CD14-positive monocyte (primary cell): Measurements from ENCODE around the gene LRCH1. TPM values are rescaled to one million over a fixed set of nuclear protein-coding genes. Genes with fewer than 3 reads are reported as not detected.

ENCODE experiments used
- DNase-seq, 3 donors: peaks; one replicate each; pipeline ENCODE4 v3.0.0-alpha.2; 2011 to 2022
- H2AFZ ChIP-seq: 2 replicates; pipeline ENCODE4 v1.6.0; 2012; ENCODE audit warnings: mild to moderate bottlenecking, low read depth, low read length, inconsistent platforms; ENCODE audit not compliant: insufficient read depth, poor library complexity, severe bottlenecking
- H3K27ac ChIP-seq, 2 donors: 1 replicate in 1 of 2; 2 replicates in 1 of 2; pipeline ENCODE4 v1.5.1; 2012 to 2013; ENCODE audit warnings: low read length in 2 of 2, control low read depth in 1 of 2, inconsistent platforms in 1 of 2, low read depth in 1 of 2, mild to moderate bottlenecking in 1 of 2
- H3K27me3 ChIP-seq, 2 donors: one replicate each; pipeline versions ENCODE4 v1.6.0 to v1.6.1; 2011 to 2013; ENCODE audit warnings: low read length in 2 of 2; ENCODE audit not compliant: control insufficient read depth in 2 of 2, insufficient read depth in 2 of 2
- H3K36me3 ChIP-seq, 2 donors: replicated peaks in 1 of 2; 1 replicate in 1 of 2; 2 replicates in 1 of 2; pipeline versions ENCODE4 v1.5.1 to v1.6.1; 2012 to 2013; ENCODE audit warnings: low read length in 2 of 2, control low read depth in 1 of 2, inconsistent platforms in 1 of 2, mild to moderate bottlenecking in 1 of 2; ENCODE audit not compliant: insufficient read depth in 2 of 2, control insufficient read depth in 1 of 2
- H3K4me1 ChIP-seq, 2 donors: 1 replicate in 1 of 2; 2 replicates in 1 of 2; pipeline versions ENCODE4 v1.5.1 to v1.6.1; 2012 to 2013; ENCODE audit warnings: low read length in 2 of 2, control low read depth in 1 of 2, inconsistent platforms in 1 of 2, mild to moderate bottlenecking in 1 of 2, moderate library complexity in 1 of 2; ENCODE audit not compliant: insufficient read depth in 2 of 2, control insufficient read depth in 1 of 2
- H3K4me2 ChIP-seq: replicated peaks from 2 replicates; pipeline ENCODE3; 2012; ENCODE audit warnings: low read length, moderate library complexity, mild to moderate bottlenecking; ENCODE audit not compliant: poor library complexity, severe bottlenecking; ENCODE audit errors: extremely low read depth
- H3K4me3 ChIP-seq, 3 experiments: fragments of 200-600 bp in 1 of 3; sonication (generic) in 1 of 3; replicated peaks in 1 of 3; 1 replicate in 2 of 3; 2 replicates in 1 of 3; pipeline ENCODE4 v1.5.1; 2011 to 2013; ENCODE audit warnings: low read length in 3 of 3, mild to moderate bottlenecking in 3 of 3, control low read depth in 2 of 3, low read depth in 2 of 3, inconsistent platforms in 1 of 3, moderate library complexity in 1 of 3
- H3K79me2 ChIP-seq: 2 replicates; pipeline ENCODE4 v1.6.0; 2012; ENCODE audit warnings: mild to moderate bottlenecking, control low read depth, inconsistent platforms, low read length, moderate library complexity; ENCODE audit not compliant: insufficient read depth
- H3K9ac ChIP-seq: 2 replicates; pipeline ENCODE4 v1.6.0; 2017; ENCODE audit warnings: low read length, mild to moderate bottlenecking; ENCODE audit not compliant: insufficient read depth, poor library complexity, severe bottlenecking
- H3K9me3 ChIP-seq, 2 donors: replicated peaks in 1 of 2; 1 replicate in 1 of 2; 2 replicates in 1 of 2; pipeline versions ENCODE4 v1.5.1 to v1.6.1; 2012 to 2013; ENCODE audit warnings: low read length in 2 of 2, control low read depth in 1 of 2; ENCODE audit not compliant: control insufficient read depth in 1 of 2, insufficient read depth in 1 of 2
- H4K20me1 ChIP-seq: 2 replicates; pipeline ENCODE4 v1.6.0; 2012; ENCODE audit warnings: mild to moderate bottlenecking, low read length, control low read depth, moderate library complexity; ENCODE audit not compliant: insufficient read depth
- H3K27ac Mint-ChIP-seq, 7 donors: one replicate each; pipeline ENCODE4 v1.8.0; 2020; ENCODE audit warnings: mild to moderate bottlenecking in 7 of 7, mixed read lengths in 7 of 7, moderate library complexity in 6 of 7, inconsistent platforms in 2 of 7
- H3K27me3 Mint-ChIP-seq, 3 donors: one replicate each; pipeline ENCODE4 v1.8.0; 2021 to 2022; ENCODE audit warnings: low read depth in 3 of 3, mild to moderate bottlenecking in 3 of 3, mixed read lengths in 3 of 3, moderate library complexity in 3 of 3, inconsistent platforms in 1 of 3
- H3K36me3 Mint-ChIP-seq, 2 donors: one replicate each; pipeline ENCODE4 v1.8.0; 2020; ENCODE audit warnings: mixed read lengths in 2 of 2, inconsistent platforms in 1 of 2, mild to moderate bottlenecking in 1 of 2
- H3K4me1 Mint-ChIP-seq: one replicate; pipeline ENCODE4 v1.8.0; 2020; ENCODE audit warnings: mild to moderate bottlenecking, mixed read lengths
- H3K4me3 Mint-ChIP-seq, 2 donors: one replicate each; pipeline ENCODE4 v1.8.0; 2020; ENCODE audit warnings: mild to moderate bottlenecking in 2 of 2, mixed read lengths in 2 of 2, moderate library complexity in 1 of 2
- H3K9me3 Mint-ChIP-seq, 7 donors: one replicate each; pipeline ENCODE4 v1.8.0; 2020 to 2022; ENCODE audit warnings: mixed read lengths in 7 of 7, mild to moderate bottlenecking in 6 of 7, moderate library complexity in 6 of 7, inconsistent platforms in 2 of 7
- CTCF ChIP-seq: fragments of 200-600 bp; IDR thresholded peaks from one replicate; pipeline ENCODE4 v1.8.0; 2022; ENCODE audit warnings: antibody characterized with exemption, mild to moderate bottlenecking
- WGBS: methylation state at CpG from one replicate; pipeline ENCODE4 v1.1.5; 2013; ENCODE audit warnings: missing lambda C conversion rate; ENCODE audit not compliant: insufficient coverage; 5-methylcytosine and 5-hydroxymethylcytosine counted together
- intact Hi-C, 2 donors: fragments of 100-400 bp; cut with micrococcal nuclease; formaldehyde crosslinking; loops; one replicate each; pipeline versions ENCODE4 v1.15.0 to v1.15.1; 2023
- polyA plus RNA-seq, 3 donors: library from polyadenylated mRNA; depleted of rRNA in 1 of 3; unstranded in 2 of 3; stranded (reverse) in 1 of 3; fragments of 300-500 nt in 2 of 3; fragments of >200 nt in 1 of 3; fragmentation: Illumina TruSeq in 2 of 3; gene quantifications; 1 replicate in 2 of 3; 2 replicates in 1 of 3; pipeline ENCODE4 v1.2.3, GENCODE V29; 2012 to 2021

Gene LRCH1
- polyA plus RNA-seq, 3 donors: 0.88 to 7.1 (median 2.1) TPM

- no peaks in the 10 kb centered on the region for H3K4me1 Mint-ChIP-seq
- H3K27ac Mint-ChIP-seq: no peak overlapping the region
- no peak overlapping the region for H2AFZ ChIP-seq
- no peaks in the 10 kb centered on the region for H3K27me3 Mint-ChIP-seq
- H3K9me3 ChIP-seq: no peaks in the 10 kb centered on the region
- H3K9me3 Mint-ChIP-seq: no peaks in the 10 kb centered on the region
- no peak overlapping the region for H3K9ac ChIP-seq
- no peak overlapping the region for H3K4me3 ChIP-seq
- intact Hi-C loops: no loop called here
- no peak for TF ChIP-seq CTCF
- peaks cover 55 to 59% of the 10 kb centered on the region in 2 donors for H3K36me3 Mint-ChIP-seq
- H3K79me2 ChIP-seq: no peaks in the 10 kb centered on the region
- no peak overlapping the region for H3K27ac ChIP-seq
- no peak overlapping the region for H3K4me3 Mint-ChIP-seq
- H4K20me1 ChIP-seq: no peaks in the 10 kb centered on the region
- H3K4me1 ChIP-seq: no peaks in the 10 kb centered on the region
- no peak overlapping the region for H3K4me2 ChIP-seq
- H3K36me3 ChIP-seq: peaks cover 15 to 58% of the 10 kb centered on the region in 2 donors
- no peak for DNase-seq
- H3K27me3 ChIP-seq: no peaks in the 10 kb centered on the region
- WGBS: 94% methylated on average over 2 of the region's 3 CpGs
These were observed 162.4 kb downstream of the LRCH1 start for GRCh38 chr13:46715363-46715762.

GRCh38 chr13:46716821-46717220 lies 163.9 kb downstream of the LRCH1 start:
- H3K27ac ChIP-seq: no peak overlapping the region
- no peaks in the 10 kb centered on the region for H3K9me3 Mint-ChIP-seq
- intact Hi-C loops: no loop called here
- no peaks in the 10 kb centered on the region for H4K20me1 ChIP-seq
- H3K27me3 Mint-ChIP-seq: no peaks in the 10 kb centered on the region
- H3K4me1 Mint-ChIP-seq: peaks cover 2% of the 10 kb centered on the region
- no peak for TF ChIP-seq CTCF
- no peak overlapping the region for H3K4me3 Mint-ChIP-seq
- H3K27me3 ChIP-seq: no peaks in the 10 kb centered on the region
- H3K27ac Mint-ChIP-seq: no peak overlapping the region
- no peak overlapping the region for H3K9ac ChIP-seq
- H2AFZ ChIP-seq: no peak overlapping the region
- H3K79me2 ChIP-seq: no peaks in the 10 kb centered on the region
- peaks cover 10 to 43% of the 10 kb centered on the region in 2 donors for H3K36me3 ChIP-seq
- no peak for DNase-seq
- H3K4me3 ChIP-seq: no peak overlapping the region
- no peak overlapping the region for H3K4me2 ChIP-seq
- H3K36me3 Mint-ChIP-seq: peaks cover 42 to 48% of the 10 kb centered on the region in 2 donors
- no peaks in the 10 kb centered on the region for H3K9me3 ChIP-seq
- H3K4me1 ChIP-seq: no peaks in the 10 kb centered on the region
- WGBS: no CpG with 5 or more reads among the region's 1 CpG
